ENCODE results near the gene AKT1S1.
A peak's percentile ranks its signal among the peaks of the same experiment; 100 is the strongest.

AKT1S1 gene

DNA sequence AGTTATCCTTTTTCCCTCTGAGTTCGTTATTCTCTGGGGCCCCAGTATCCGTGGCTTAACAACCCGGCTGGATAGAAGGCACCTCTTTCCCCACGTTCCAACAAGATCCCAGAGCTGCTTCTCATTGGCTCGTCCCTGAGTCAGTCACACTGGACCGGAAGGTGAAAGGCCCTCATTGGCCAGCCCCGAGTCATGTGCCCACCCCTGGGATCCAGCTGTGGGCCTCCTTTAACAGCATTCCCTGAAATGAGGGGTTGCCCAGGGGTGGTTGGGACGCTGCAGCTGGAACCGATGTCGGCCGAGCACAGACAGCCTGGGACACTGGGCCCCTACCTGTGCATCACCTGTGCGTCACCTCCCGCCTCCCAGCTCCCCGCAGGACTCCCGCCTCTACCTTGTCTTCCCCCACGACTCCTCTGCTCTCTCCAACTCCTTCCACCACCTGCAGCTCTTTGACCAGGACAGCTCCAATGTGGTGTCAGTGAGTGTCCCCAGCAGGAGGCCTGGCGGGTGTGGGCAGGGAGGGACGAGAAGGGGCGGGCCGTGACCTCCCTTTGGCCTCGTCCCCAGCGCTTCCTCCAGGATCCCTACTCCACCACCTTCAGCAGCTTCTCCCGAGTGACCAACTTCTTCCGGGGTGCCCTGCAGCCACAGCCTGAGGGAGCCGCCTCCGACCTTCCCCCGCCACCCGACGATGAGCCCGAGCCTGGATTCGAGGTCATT, 4.7 kb upstream of the AKT1S1 start:
- 95% methylated on average over 28 of the region's 31 CpGs for WGBS (ENCODE audit: insufficient coverage)
- peaks cover 0 to 13% (median 9%) of the 10 kb centered on the region in 4 experiments for H3K4me1 ChIP-seq (ENCODE audit: control extremely low read depth in 1 of 4, control insufficient read depth in 4 of 4, insufficient read depth in 4 of 4, low read length in 3 of 4)
- no peak for DNase-seq
- peaks cover 0 to 6% (median 0%) of the 10 kb centered on the region in 5 experiments for H3K9me3 ChIP-seq (ENCODE audit: control extremely low read depth in 1 of 5, control insufficient read depth in 4 of 5, insufficient read depth in 2 of 5, low read depth in 1 of 5, low read length in 4 of 5)
- peaks cover 8 to 62% (median 50%) of the 10 kb centered on the region in 4 experiments for H3K36me3 ChIP-seq (ENCODE audit: control insufficient read depth in 4 of 4, insufficient read depth in 4 of 4, low read length in 3 of 4)
- ChIA-PET POLR2A (no interaction called here), CTCF (interaction anchor here (1.4 to 2.7 kb wide), 2 partner anchors 10 to 46 kb away, joined by 5 to 8 read pairs; partner anchors contain the start of gene ATF5)
- no peak overlapping the region for H3K4me3 ChIP-seq (ENCODE audit: control insufficient read depth in 1 of 7, extremely low read depth in 1 of 7, insufficient read depth in 4 of 7, low read depth in 2 of 7, low read length in 6 of 7)
- H3K27ac ChIP-seq (ENCODE audit: insufficient read depth in 1 of 2, low read depth in 1 of 2, low read length in 2 of 2, poor library complexity in 1 of 2, severe bottlenecking in 2 of 2): no peak overlapping the region
- no peaks in the 10 kb centered on the region for H3K27me3 ChIP-seq (replicated peaks in 2 of 5; ENCODE audit: control insufficient read depth in 4 of 5, insufficient read depth in 5 of 5, low read length in 4 of 5)

GRCh38 chr19:49881186-49881585, 4.0 kb upstream of the AKT1S1 start:
- CTCF ChIA-PET: interaction anchor here (1.4 to 2.7 kb wide), 2 partner anchors 11 to 47 kb away, joined by 5 to 8 read pairs; partner anchors contain the start of gene ATF5
- no peak for DNase-seq
- over 99% methylated on average over 16 of the region's 17 CpGs for WGBS (ENCODE audit: insufficient coverage)
- no peak overlapping the region for H3K4me3 ChIP-seq (ENCODE audit: control insufficient read depth in 1 of 7, extremely low read depth in 1 of 7, insufficient read depth in 4 of 7, low read depth in 2 of 7, low read length in 6 of 7)
- peaks cover 0 to 13% (median 9%) of the 10 kb centered on the region in 4 experiments for H3K4me1 ChIP-seq (ENCODE audit: control extremely low read depth in 1 of 4, control insufficient read depth in 4 of 4, insufficient read depth in 4 of 4, low read length in 3 of 4)
- H3K36me3 ChIP-seq (ENCODE audit: control insufficient read depth in 4 of 4, insufficient read depth in 4 of 4, low read length in 3 of 4): peaks cover 8 to 62% (median 46%) of the 10 kb centered on the region in 4 experiments
- H3K9me3 ChIP-seq (ENCODE audit: control extremely low read depth in 1 of 5, control insufficient read depth in 4 of 5, insufficient read depth in 2 of 5, low read depth in 1 of 5, low read length in 4 of 5): peaks cover 0 to 6% (median 0%) of the 10 kb centered on the region in 5 experiments
- POLR2A ChIA-PET: no interaction called here
- H3K27ac ChIP-seq (ENCODE audit: insufficient read depth in 1 of 2, low read depth in 1 of 2, low read length in 2 of 2, poor library complexity in 1 of 2, severe bottlenecking in 2 of 2): no peak overlapping the region
- H3K27me3 ChIP-seq (replicated peaks in 2 of 5; ENCODE audit: control insufficient read depth in 4 of 5, insufficient read depth in 5 of 5, low read length in 4 of 5): no peaks in the 10 kb centered on the region

DNA sequence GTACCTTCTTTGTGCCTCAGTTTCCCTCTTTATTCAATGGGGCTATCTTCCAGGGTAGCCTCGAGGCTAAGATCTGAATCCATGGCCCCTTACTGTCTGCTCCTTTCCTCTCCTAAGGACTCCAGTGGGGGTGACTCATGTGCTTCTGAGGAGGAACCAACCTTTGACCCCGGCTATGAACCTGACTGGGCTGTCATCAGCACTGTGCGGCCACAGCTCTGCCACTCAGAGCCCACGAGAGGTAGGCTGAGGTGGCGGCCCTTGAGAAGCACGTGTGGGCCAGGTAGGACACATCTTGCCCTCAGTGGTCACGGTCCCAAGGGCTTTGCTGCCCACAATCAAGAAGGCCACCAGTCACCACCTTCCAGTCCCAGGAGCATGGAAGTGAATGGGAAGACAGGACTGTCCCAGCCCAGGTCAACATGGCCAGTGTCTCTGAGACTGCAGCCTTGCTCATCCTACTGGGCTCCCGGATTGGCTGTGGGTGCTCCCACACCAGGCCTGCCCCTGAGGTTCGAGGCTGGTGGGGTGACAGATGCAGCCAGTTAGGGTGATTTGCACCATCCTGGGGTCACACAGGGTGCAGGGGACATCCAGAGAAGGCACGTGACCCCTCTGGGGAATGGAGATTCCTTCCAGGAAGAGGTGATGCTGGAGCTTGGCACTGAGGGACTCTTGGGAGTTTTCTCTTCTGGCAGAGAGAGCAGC, 3.2 kb upstream of the AKT1S1 start:
- no peak for DNase-seq
- Histone ChIP-seq H3K4me1 (ENCODE audit: control extremely low read depth in 1 of 4, control insufficient read depth in 4 of 4, insufficient read depth in 4 of 4, low read length in 3 of 4) (peaks cover 0 to 20% (median 17%) of the 10 kb centered on the region in 4 experiments), H3K27ac (ENCODE audit: insufficient read depth in 1 of 2, low read depth in 1 of 2, low read length in 2 of 2, poor library complexity in 1 of 2, severe bottlenecking in 2 of 2) (no peak overlapping the region), H3K4me3 (ENCODE audit: control insufficient read depth in 1 of 7, extremely low read depth in 1 of 7, insufficient read depth in 4 of 7, low read depth in 2 of 7, low read length in 6 of 7) (no peak overlapping the region), H3K27me3 (replicated peaks in 2 of 5; ENCODE audit: control insufficient read depth in 4 of 5, insufficient read depth in 5 of 5, low read length in 4 of 5) (no peaks in the 10 kb centered on the region), H3K9me3 (ENCODE audit: control extremely low read depth in 1 of 5, control insufficient read depth in 4 of 5, insufficient read depth in 2 of 5, low read depth in 1 of 5, low read length in 4 of 5) (peaks cover 0 to 6% (median 0%) of the 10 kb centered on the region in 5 experiments), H3K36me3 (ENCODE audit: control insufficient read depth in 4 of 4, insufficient read depth in 4 of 4, low read length in 3 of 4) (peaks cover 8 to 60% (median 46%) of the 10 kb centered on the region in 4 experiments)
- POLR2A ChIA-PET: no interaction called here
- WGBS (ENCODE audit: insufficient coverage): 99% methylated on average over 10 of the region's 10 CpGs
- CTCF ChIA-PET: interaction anchor here (2.7 kb wide), 1 partner anchor 48 kb away, joined by 8 read pairs; the partner anchor contains the start of gene ATF5

DNA sequence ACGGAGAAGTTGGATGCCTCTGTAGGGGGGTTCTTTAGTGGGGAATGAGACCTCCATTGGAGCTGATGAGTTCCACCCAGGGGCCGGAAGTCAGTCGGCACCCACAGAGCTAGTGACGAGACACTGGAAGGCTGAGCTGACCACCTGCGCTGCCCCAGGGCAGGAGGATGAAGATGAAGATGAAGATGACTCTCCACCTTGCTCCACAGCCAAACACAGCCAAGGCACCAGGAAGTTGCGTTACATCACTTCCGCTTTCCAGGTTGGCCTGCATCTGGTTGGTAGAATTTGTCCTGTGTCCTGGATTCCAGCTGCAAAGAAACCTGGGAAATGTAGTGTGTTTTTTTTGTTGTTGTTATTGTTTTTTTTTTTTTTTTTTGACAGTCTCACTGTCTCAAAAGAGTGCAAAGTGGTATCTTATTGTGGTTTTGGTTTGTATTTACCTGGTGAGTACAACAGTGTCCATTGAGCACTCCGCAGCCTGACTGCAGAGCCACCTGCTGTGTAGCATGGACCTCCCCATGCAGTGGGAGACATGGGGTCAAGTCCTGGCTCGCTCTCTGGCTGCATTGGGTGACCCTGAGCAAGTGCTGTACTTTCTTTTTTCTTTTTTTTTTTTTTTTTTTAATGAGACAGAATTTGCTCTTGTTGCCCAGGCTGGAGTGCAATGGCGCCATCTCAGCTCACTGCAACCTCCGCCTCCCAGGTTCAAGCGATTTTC, 2.2 kb upstream of the AKT1S1 start:
- DNase-seq: no peak
- WGBS (ENCODE audit: insufficient coverage): 96% methylated on average over 7 of the region's 12 CpGs
- H3K36me3 ChIP-seq (ENCODE audit: control insufficient read depth in 4 of 4, insufficient read depth in 4 of 4, low read length in 3 of 4): peaks cover 6 to 57% (median 42%) of the 10 kb centered on the region in 4 experiments
- peaks cover 0 to 6% (median 0%) of the 10 kb centered on the region in 5 experiments for H3K9me3 ChIP-seq (ENCODE audit: control extremely low read depth in 1 of 5, control insufficient read depth in 4 of 5, insufficient read depth in 2 of 5, low read depth in 1 of 5, low read length in 4 of 5)
- no peak overlapping the region for H3K27ac ChIP-seq (ENCODE audit: insufficient read depth in 1 of 2, low read depth in 1 of 2, low read length in 2 of 2, poor library complexity in 1 of 2, severe bottlenecking in 2 of 2)
- H3K4me3 ChIP-seq (ENCODE audit: control insufficient read depth in 1 of 7, extremely low read depth in 1 of 7, insufficient read depth in 4 of 7, low read depth in 2 of 7, low read length in 6 of 7): no peak overlapping the region
- H3K27me3 ChIP-seq (replicated peaks in 2 of 5; ENCODE audit: control insufficient read depth in 4 of 5, insufficient read depth in 5 of 5, low read length in 4 of 5): no peaks in the 10 kb centered on the region
- H3K4me1 ChIP-seq (ENCODE audit: control extremely low read depth in 1 of 4, control insufficient read depth in 4 of 4, insufficient read depth in 4 of 4, low read length in 3 of 4): peaks cover 0 to 26% (median 20%) of the 10 kb centered on the region in 4 experiments
- POLR2A ChIA-PET: no interaction called here
- CTCF ChIA-PET: interaction anchor here (1.9 to 2.7 kb wide), 2 partner anchors 12 to 49 kb away, joined by 6 to 8 read pairs; partner anchors contain the start of gene ATF5

GRCh38 chr19:49878744-49879070, 1.6 kb upstream of the AKT1S1 start:
- Histone ChIP-seq H3K27me3 (replicated peaks in 2 of 5; ENCODE audit: control insufficient read depth in 4 of 5, insufficient read depth in 5 of 5, low read length in 4 of 5) (no peaks in the 10 kb centered on the region), H3K27ac (ENCODE audit: insufficient read depth in 1 of 2, low read depth in 1 of 2, low read length in 2 of 2, poor library complexity in 1 of 2, severe bottlenecking in 2 of 2) (no peak overlapping the region), H3K9me3 (ENCODE audit: control extremely low read depth in 1 of 5, control insufficient read depth in 4 of 5, insufficient read depth in 2 of 5, low read depth in 1 of 5, low read length in 4 of 5) (peaks cover 0 to 6% (median 0%) of the 10 kb centered on the region in 5 experiments), H3K4me3 (ENCODE audit: control insufficient read depth in 1 of 7, extremely low read depth in 1 of 7, insufficient read depth in 4 of 7, low read depth in 2 of 7, low read length in 6 of 7) (peak overlapping the region in 5 of 7 experiments; percentile 95 to 100 (median 100)), H3K4me1 (ENCODE audit: control extremely low read depth in 1 of 4, control insufficient read depth in 4 of 4, insufficient read depth in 4 of 4, low read length in 3 of 4) (peaks cover 0 to 26% (median 20%) of the 10 kb centered on the region in 4 experiments), H3K36me3 (ENCODE audit: control insufficient read depth in 4 of 4, insufficient read depth in 4 of 4, low read length in 3 of 4) (peaks cover 6 to 57% (median 40%) of the 10 kb centered on the region in 4 experiments)
- WGBS (ENCODE audit: insufficient coverage): 92% methylated on average over 9 of the region's 9 CpGs
- no peak for DNase-seq
- ChIA-PET CTCF (interaction anchor here (1.9 kb wide), 1 partner anchor 13 kb away, joined by 6 read pairs; no protein-coding TSS in a partner anchor), POLR2A (interaction anchor here (0.7 kb wide), 1 partner anchor 10 kb away, joined by 3 read pairs; no protein-coding TSS in a partner anchor)

- Histone ChIP-seq H3K9me3 (ENCODE audit: control extremely low read depth in 1 of 5, control insufficient read depth in 4 of 5, insufficient read depth in 2 of 5, low read depth in 1 of 5, low read length in 4 of 5) (peaks cover 0 to 4% (median 0%) of the 10 kb centered on the region in 5 experiments), H3K4me1 (ENCODE audit: control extremely low read depth in 1 of 4, control insufficient read depth in 4 of 4, insufficient read depth in 4 of 4, low read length in 3 of 4) (peaks cover 0 to 26% (median 20%) of the 10 kb centered on the region in 4 experiments), H3K36me3 (ENCODE audit: control insufficient read depth in 4 of 4, insufficient read depth in 4 of 4, low read length in 3 of 4) (peaks cover 6 to 55% (median 35%) of the 10 kb centered on the region in 4 experiments), H3K27ac (ENCODE audit: insufficient read depth in 1 of 2, low read depth in 1 of 2, low read length in 2 of 2, poor library complexity in 1 of 2, severe bottlenecking in 2 of 2) (peak overlapping the region; percentile 99 to 100), H3K4me3 (ENCODE audit: control insufficient read depth in 1 of 7, extremely low read depth in 1 of 7, insufficient read depth in 4 of 7, low read depth in 2 of 7, low read length in 6 of 7) (peak overlapping the region; percentile 60 to 100 (median 100)), H3K27me3 (replicated peaks in 2 of 5; ENCODE audit: control insufficient read depth in 4 of 5, insufficient read depth in 5 of 5, low read length in 4 of 5) (no peaks in the 10 kb centered on the region)
- 14% methylated on average over 36 of the region's 41 CpGs for WGBS (ENCODE audit: insufficient coverage)
- POLR2A ChIA-PET: interaction anchor here (0.7 to 2.3 kb wide), 6 partner anchors 9 to 65 kb away, joined by 3 to 15 read pairs (median 3); partner anchors contain the start of genes ATF5, FUZ, NUP62 and PTOV1
- CTCF ChIA-PET: interaction anchor here (0.6 to 1.9 kb wide), 2 partner anchors 9 to 13 kb away, joined by 3 to 6 read pairs; no protein-coding TSS in a partner anchor
- peak; percentile 97 to 99 (median 99) for DNase-seq
Observed at GRCh38 chr19:49877879-49878743, 956 bp upstream of the AKT1S1 start.
